Gastroesophageal sphincter (tissue), 3 donors: ENCODE data around the gene TRIM37.

Experiments
- EP300 ChIP-seq: sonication (generic); formaldehyde crosslinking; IDR thresholded peaks from one replicate; pipeline ENCODE4 v1.6.1; 2017; ENCODE audit warnings: antibody characterized with exemption, mild to moderate bottlenecking
- POLR2A ChIP-seq, 2 donors: fragments of 450-650 bp; IDR thresholded peaks; one replicate each; pipeline ENCODE4 v1.6.1; 2017; ENCODE audit warnings: antibody characterized with exemption in 2 of 2, mild to moderate bottlenecking in 2 of 2, moderate library complexity in 1 of 2
- TF ChIP-seq, protein P1 (sequence below), 4 experiments: fragments of 200-600 bp in 2 of 4; fragments of 450-650 bp in 2 of 4; sonication (generic) in 1 of 4; IDR thresholded peaks; one replicate each; pipeline ENCODE4 v1.5.1; 2017 to 2019; ENCODE audit warnings: antibody characterized with exemption in 4 of 4, mild to moderate bottlenecking in 2 of 4, moderate library complexity in 2 of 4

DNA sequence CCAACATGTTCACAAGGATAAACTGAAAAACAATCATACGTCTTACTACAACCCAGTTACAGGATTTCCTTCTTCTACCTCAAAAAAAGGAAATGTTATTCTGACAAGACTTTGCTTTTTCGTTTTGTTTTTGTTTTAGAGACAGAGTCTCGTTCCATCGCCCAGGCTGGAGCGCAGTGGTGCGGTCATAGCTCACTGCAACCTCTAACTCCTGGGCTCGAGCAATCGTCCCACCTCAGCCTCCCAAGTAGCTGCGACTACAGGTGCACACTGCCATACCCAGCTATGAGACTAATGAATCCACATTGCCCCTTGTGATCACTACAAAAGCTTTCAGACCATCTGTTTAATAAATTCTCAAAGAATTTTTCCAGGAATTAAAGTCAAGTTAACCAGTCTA lies 8.8 kb upstream of the TRIM37 start:
- TF ChIP-seq, protein P1, sequence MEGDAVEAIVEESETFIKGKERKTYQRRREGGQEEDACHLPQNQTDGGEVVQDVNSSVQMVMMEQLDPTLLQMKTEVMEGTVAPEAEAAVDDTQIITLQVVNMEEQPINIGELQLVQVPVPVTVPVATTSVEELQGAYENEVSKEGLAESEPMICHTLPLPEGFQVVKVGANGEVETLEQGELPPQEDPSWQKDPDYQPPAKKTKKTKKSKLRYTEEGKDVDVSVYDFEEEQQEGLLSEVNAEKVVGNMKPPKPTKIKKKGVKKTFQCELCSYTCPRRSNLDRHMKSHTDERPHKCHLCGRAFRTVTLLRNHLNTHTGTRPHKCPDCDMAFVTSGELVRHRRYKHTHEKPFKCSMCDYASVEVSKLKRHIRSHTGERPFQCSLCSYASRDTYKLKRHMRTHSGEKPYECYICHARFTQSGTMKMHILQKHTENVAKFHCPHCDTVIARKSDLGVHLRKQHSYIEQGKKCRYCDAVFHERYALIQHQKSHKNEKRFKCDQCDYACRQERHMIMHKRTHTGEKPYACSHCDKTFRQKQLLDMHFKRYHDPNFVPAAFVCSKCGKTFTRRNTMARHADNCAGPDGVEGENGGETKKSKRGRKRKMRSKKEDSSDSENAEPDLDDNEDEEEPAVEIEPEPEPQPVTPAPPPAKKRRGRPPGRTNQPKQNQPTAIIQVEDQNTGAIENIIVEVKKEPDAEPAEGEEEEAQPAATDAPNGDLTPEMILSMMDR (IDR thresholded peaks at IDR 0.05) = no peak
- TF ChIP-seq POLR2A (IDR thresholded peaks at IDR 0.05) = no peak
- no peak for TF ChIP-seq EP300
